SK-N-SH (cell line): ENCODE measurements around the gene NOTCH2.
"Not testable (repeated sequence)": the region's sequence is repeated elsewhere in the genome, so short reads cannot be mapped to it uniquely, and the experiment has no call there.

Experiments
- CHD2 ChIP-seq: fragments of 150-350 bp; IDR thresholded peaks from 2 replicates; pipeline ENCODE4 v1.6.1; 2018; ENCODE audit warnings: low read length; ENCODE audit not compliant: partially characterized antibody
- EP300 ChIP-seq, 2 experiments: IDR thresholded peaks; 2 replicates each; pipeline versions ENCODE4 v1.4.0 to v1.6.1; 2012; ENCODE audit warnings: borderline replicate concordance in 1 of 2, low read depth in 1 of 2, low read length in 1 of 2
- GABPA ChIP-seq: IDR thresholded peaks from 2 replicates; pipeline ENCODE4 v1.4.0; 2012; ENCODE audit warnings: low read depth, mild to moderate bottlenecking
- MAX ChIP-seq: IDR thresholded peaks from 2 replicates; pipeline ENCODE4 v1.4.0; 2012; ENCODE audit warnings: low read depth
- POLR2AphosphoS5 ChIP-seq: IDR thresholded peaks from 2 replicates; pipeline ENCODE4 v1.6.1; 2012; ENCODE audit warnings: low read depth, low read length
- RAD21 ChIP-seq: IDR thresholded peaks from 2 replicates; pipeline ENCODE4 v1.6.1; 2012; ENCODE audit warnings: mild to moderate bottlenecking, low read length
- RFX5 ChIP-seq: IDR thresholded peaks from 2 replicates; pipeline ENCODE4 v1.6.1; 2012; ENCODE audit warnings: mild to moderate bottlenecking, improper control_type of control experiment, low read length
- SIN3A ChIP-seq: IDR thresholded peaks from 2 replicates; pipeline ENCODE4 v1.6.1; 2012; ENCODE audit warnings: low read depth, mild to moderate bottlenecking, low read length, moderate library complexity, borderline replicate concordance
- TCF12 ChIP-seq: IDR thresholded peaks from 2 replicates; pipeline ENCODE4 v1.4.0; 2012
- YY1 ChIP-seq: IDR thresholded peaks from 2 replicates; pipeline ENCODE4 v1.4.0; 2012; ENCODE audit warnings: low read depth, mild to moderate bottlenecking
- TF ChIP-seq, protein P1 (sequence below): fragments of 200-600 bp; sonication (generic); IDR thresholded peaks from 2 replicates; pipeline ENCODE4 v1.6.1; 2017; ENCODE audit warnings: antibody characterized with exemption, mild to moderate bottlenecking, moderate library complexity
- TF ChIP-seq, protein P2 (sequence below): IDR thresholded peaks from 2 replicates; pipeline ENCODE4 v1.4.0; 2012; ENCODE audit warnings: low read depth, borderline replicate concordance
- TF ChIP-seq, protein P3 (sequence below): IDR thresholded peaks from 2 replicates; pipeline ENCODE4; 2012

DNA sequence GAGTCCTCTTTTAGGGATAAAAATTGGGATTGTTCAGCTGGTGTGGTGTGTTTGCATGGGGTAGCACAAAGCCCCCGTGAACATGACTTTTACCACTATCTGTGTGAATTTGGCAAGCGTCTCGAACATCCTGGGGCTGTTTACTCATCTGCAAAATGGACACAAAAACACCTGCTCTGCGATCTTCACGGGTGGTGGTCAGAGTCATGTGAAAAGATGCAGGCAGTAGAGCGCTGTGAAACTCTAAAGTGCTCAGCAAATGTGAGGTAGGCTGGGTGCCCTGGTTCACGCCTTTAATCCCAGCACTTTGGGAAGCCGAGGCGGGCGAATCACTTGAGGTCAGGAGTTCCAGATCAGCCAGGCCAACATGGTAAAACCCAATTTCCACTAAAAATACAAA lies 39.7 kb upstream of the NOTCH2 start:
- TF ChIP-seq, protein P1, sequence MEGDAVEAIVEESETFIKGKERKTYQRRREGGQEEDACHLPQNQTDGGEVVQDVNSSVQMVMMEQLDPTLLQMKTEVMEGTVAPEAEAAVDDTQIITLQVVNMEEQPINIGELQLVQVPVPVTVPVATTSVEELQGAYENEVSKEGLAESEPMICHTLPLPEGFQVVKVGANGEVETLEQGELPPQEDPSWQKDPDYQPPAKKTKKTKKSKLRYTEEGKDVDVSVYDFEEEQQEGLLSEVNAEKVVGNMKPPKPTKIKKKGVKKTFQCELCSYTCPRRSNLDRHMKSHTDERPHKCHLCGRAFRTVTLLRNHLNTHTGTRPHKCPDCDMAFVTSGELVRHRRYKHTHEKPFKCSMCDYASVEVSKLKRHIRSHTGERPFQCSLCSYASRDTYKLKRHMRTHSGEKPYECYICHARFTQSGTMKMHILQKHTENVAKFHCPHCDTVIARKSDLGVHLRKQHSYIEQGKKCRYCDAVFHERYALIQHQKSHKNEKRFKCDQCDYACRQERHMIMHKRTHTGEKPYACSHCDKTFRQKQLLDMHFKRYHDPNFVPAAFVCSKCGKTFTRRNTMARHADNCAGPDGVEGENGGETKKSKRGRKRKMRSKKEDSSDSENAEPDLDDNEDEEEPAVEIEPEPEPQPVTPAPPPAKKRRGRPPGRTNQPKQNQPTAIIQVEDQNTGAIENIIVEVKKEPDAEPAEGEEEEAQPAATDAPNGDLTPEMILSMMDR, result not testable (repeated sequence)
- TF ChIP-seq EP300 (IDR thresholded peaks at IDR 0.05; ENCODE audit: borderline replicate concordance in 1 of 2, low read depth in 1 of 2, low read length in 1 of 2); TCF12; CHD2; SIN3A; MAX; RAD21; RFX5; POLR2AphosphoS5; GABPA; YY1: not testable (repeated sequence)
- TF ChIP-seq, protein P2, sequence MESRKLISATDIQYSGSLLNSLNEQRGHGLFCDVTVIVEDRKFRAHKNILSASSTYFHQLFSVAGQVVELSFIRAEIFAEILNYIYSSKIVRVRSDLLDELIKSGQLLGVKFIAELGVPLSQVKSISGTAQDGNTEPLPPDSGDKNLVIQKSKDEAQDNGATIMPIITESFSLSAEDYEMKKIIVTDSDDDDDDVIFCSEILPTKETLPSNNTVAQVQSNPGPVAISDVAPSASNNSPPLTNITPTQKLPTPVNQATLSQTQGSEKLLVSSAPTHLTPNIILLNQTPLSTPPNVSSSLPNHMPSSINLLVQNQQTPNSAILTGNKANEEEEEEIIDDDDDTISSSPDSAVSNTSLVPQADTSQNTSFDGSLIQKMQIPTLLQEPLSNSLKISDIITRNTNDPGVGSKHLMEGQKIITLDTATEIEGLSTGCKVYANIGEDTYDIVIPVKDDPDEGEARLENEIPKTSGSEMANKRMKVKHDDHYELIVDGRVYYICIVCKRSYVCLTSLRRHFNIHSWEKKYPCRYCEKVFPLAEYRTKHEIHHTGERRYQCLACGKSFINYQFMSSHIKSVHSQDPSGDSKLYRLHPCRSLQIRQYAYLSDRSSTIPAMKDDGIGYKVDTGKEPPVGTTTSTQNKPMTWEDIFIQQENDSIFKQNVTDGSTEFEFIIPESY, result not testable (repeated sequence)
- TF ChIP-seq, protein P3, sequence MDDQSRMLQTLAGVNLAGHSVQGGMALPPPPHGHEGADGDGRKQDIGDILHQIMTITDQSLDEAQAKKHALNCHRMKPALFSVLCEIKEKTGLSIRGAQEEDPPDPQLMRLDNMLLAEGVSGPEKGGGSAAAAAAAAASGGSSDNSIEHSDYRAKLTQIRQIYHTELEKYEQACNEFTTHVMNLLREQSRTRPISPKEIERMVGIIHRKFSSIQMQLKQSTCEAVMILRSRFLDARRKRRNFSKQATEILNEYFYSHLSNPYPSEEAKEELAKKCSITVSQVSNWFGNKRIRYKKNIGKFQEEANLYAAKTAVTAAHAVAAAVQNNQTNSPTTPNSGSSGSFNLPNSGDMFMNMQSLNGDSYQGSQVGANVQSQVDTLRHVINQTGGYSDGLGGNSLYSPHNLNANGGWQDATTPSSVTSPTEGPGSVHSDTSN, result not testable (repeated sequence)
